ENCODE measurements around the gene C15orf61. TPM values are rescaled to one million over a fixed set of nuclear protein-coding genes. Genes with fewer than 3 reads are reported as not detected.

The C15orf61 gene
- total RNA-seq, 1 experiment from 2014 or later, result 10.5 TPM

DNA sequence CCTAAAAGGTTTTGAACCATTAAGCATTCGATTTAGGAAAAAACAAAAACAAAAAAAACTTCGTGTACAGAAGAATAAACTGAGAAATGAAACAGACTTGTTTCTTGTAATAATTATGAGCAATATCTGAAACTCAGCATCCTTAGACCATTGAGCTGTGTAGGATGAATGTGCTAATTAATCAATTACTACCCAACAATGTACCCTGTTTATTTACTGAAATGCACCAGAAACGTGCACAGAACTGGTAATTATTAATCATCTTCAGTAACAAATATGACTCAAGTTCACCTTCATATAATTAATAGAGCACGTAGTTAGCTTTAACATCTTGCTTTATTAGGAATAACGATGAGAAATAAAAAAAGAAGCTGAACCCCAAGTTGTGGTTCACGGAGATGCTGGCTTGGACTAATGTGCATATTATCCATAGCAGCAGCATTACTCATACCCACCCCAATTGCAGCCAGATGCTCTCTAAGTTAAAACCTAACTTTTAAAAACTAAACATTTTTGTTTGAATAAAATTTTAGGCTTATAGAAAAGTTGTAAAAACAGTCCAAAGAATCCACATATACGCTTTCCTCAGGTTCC lies 10.2 kb upstream of the C15orf61 start:
- no peak for DNase-seq
- H3K4me3 ChIP-seq (ENCODE audit: low read depth, low read length), result no peak overlapping the region
- no TSS peak for BruUV-seq (replicated peaks)
- H3K9me3 Mint-ChIP-seq (ENCODE audit: unreplicated experiment), result no peaks in the 10 kb centered on the region
- H3K36me3 ChIP-seq (ENCODE audit: control insufficient read depth, insufficient read depth, low read length), result no peaks in the 10 kb centered on the region
- peaks cover 5% of the 10 kb centered on the region for H3K4me1 Mint-ChIP-seq (ENCODE audit: low read depth, unreplicated experiment)
- H3K4me1 ChIP-seq, result no peaks in the 10 kb centered on the region
- no peaks in the 10 kb centered on the region for H3K9me3 ChIP-seq
- CTCF ChIA-PET, result no interaction called here
- TF ChIP-seq, protein P1, sequence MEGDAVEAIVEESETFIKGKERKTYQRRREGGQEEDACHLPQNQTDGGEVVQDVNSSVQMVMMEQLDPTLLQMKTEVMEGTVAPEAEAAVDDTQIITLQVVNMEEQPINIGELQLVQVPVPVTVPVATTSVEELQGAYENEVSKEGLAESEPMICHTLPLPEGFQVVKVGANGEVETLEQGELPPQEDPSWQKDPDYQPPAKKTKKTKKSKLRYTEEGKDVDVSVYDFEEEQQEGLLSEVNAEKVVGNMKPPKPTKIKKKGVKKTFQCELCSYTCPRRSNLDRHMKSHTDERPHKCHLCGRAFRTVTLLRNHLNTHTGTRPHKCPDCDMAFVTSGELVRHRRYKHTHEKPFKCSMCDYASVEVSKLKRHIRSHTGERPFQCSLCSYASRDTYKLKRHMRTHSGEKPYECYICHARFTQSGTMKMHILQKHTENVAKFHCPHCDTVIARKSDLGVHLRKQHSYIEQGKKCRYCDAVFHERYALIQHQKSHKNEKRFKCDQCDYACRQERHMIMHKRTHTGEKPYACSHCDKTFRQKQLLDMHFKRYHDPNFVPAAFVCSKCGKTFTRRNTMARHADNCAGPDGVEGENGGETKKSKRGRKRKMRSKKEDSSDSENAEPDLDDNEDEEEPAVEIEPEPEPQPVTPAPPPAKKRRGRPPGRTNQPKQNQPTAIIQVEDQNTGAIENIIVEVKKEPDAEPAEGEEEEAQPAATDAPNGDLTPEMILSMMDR (IDR thresholded peaks at IDR 0.05; ENCODE audit: insufficient read depth in 1 of 2, low read depth in 1 of 2, low read length in 1 of 2, severe bottlenecking in 1 of 2, unreplicated experiment in 1 of 2), result no peak
- POLR2A ChIA-PET, result no interaction called here
- intact Hi-C loops (cut with micrococcal nuclease; ENCODE audit: unreplicated experiment), result no loop called here
- no peak overlapping the region for H3K27ac Mint-ChIP-seq (ENCODE audit: unreplicated experiment)
- peaks cover 12% of the 10 kb centered on the region for H3K36me3 Mint-ChIP-seq (ENCODE audit: insufficient read depth, unreplicated experiment)
- H3K27me3 Mint-ChIP-seq (ENCODE audit: insufficient read depth, unreplicated experiment), result no peaks in the 10 kb centered on the region
- no peak overlapping the region for H3K4me3 Mint-ChIP-seq (ENCODE audit: unreplicated experiment)
- no peaks in the 10 kb centered on the region for H3K27me3 ChIP-seq (replicated peaks; ENCODE audit: control insufficient read depth, insufficient read depth, low read length)

DNA sequence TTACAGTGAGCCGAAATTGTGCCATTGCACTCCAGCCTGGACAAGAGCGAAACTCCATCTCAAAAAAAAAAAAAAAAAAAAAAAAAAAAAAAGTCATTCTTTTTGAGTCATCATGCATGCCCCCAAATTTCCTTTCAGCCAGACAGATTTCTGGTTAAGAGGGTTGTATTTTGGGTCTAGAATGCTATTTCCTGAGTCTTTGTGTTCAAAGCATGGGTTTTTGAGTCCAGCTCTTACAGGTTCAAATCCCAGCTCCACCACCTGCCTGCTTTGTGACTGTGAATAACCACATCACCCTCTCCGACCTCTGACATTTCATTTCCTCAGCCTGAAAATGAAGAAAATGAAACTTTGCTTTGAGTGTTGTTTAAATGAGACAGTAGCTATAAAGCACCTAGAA lies 9.3 kb upstream of the C15orf61 start:
- H3K36me3 Mint-ChIP-seq (ENCODE audit: insufficient read depth, unreplicated experiment), result peaks cover 12% of the 10 kb centered on the region
- H3K4me1 Mint-ChIP-seq (ENCODE audit: low read depth, unreplicated experiment), result no peaks in the 10 kb centered on the region
- H3K4me3 Mint-ChIP-seq (ENCODE audit: unreplicated experiment), result no peak overlapping the region
- DNase-seq, result no peak
- no peaks in the 10 kb centered on the region for H3K27me3 Mint-ChIP-seq (ENCODE audit: insufficient read depth, unreplicated experiment)
- Histone ChIP-seq H3K36me3 (ENCODE audit: control insufficient read depth, insufficient read depth, low read length) (no peaks in the 10 kb centered on the region), H3K4me1 (no peaks in the 10 kb centered on the region), H3K27me3 (replicated peaks; ENCODE audit: control insufficient read depth, insufficient read depth, low read length) (no peaks in the 10 kb centered on the region), H3K4me3 (ENCODE audit: low read depth, low read length) (no peak overlapping the region), H3K9me3 (no peaks in the 10 kb centered on the region)
- ChIA-PET POLR2A (no interaction called here), CTCF (no interaction called here)
- BruUV-seq (replicated peaks), result no TSS peak
- no peaks in the 10 kb centered on the region for H3K9me3 Mint-ChIP-seq (ENCODE audit: unreplicated experiment)
- TF ChIP-seq, protein P1 (IDR thresholded peaks at IDR 0.05; ENCODE audit: insufficient read depth in 1 of 2, low read depth in 1 of 2, low read length in 1 of 2, severe bottlenecking in 1 of 2, unreplicated experiment in 1 of 2), result no peak
- no peak overlapping the region for H3K27ac Mint-ChIP-seq (ENCODE audit: unreplicated experiment)
- intact Hi-C loops (cut with micrococcal nuclease; ENCODE audit: unreplicated experiment), result no loop called here

DNA sequence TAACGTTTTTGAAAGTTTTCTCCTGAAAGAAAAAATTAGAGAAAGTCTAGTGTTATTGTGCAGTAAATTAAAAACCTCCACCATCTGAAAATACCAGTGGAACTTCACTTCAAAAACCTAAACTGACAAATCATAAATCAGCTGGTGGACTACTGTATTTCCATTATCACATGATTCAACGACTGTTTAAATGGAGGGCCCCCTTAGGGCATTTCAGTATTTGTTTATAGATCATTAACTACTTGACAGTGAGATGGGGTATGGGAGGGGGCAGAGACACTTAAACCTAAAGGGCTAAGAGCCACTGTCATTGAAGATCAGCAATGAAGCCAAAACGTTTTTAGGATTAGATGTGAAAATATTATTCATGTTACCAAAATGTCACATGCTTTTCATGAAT lies 8.8 kb upstream of the C15orf61 start:
- peaks cover 12% of the 10 kb centered on the region for H3K36me3 Mint-ChIP-seq (ENCODE audit: insufficient read depth, unreplicated experiment)
- no peaks in the 10 kb centered on the region for H3K36me3 ChIP-seq (ENCODE audit: control insufficient read depth, insufficient read depth, low read length)
- TF ChIP-seq, protein P1 (IDR thresholded peaks at IDR 0.05; ENCODE audit: insufficient read depth in 1 of 2, low read depth in 1 of 2, low read length in 1 of 2, severe bottlenecking in 1 of 2, unreplicated experiment in 1 of 2), result no peak
- H3K4me1 ChIP-seq, result no peaks in the 10 kb centered on the region
- no peak overlapping the region for H3K4me3 Mint-ChIP-seq (ENCODE audit: unreplicated experiment)
- ChIA-PET CTCF (no interaction called here), POLR2A (no interaction called here)
- BruUV-seq (replicated peaks), result no TSS peak
- H3K9me3 Mint-ChIP-seq (ENCODE audit: unreplicated experiment), result no peaks in the 10 kb centered on the region
- no peaks in the 10 kb centered on the region for H3K27me3 Mint-ChIP-seq (ENCODE audit: insufficient read depth, unreplicated experiment)
- H3K27me3 ChIP-seq (replicated peaks; ENCODE audit: control insufficient read depth, insufficient read depth, low read length), result no peaks in the 10 kb centered on the region
- no peak overlapping the region for H3K4me3 ChIP-seq (ENCODE audit: low read depth, low read length)
- no peaks in the 10 kb centered on the region for H3K9me3 ChIP-seq
- intact Hi-C loops (cut with micrococcal nuclease; ENCODE audit: unreplicated experiment), result no loop called here
- H3K27ac Mint-ChIP-seq (ENCODE audit: unreplicated experiment), result no peak overlapping the region
- peak in 1 of 2 experiments; percentile 17 for DNase-seq
- H3K4me1 Mint-ChIP-seq (ENCODE audit: low read depth, unreplicated experiment), result no peaks in the 10 kb centered on the region
